ENCODE measurements around the gene LY6G5C. TPM values are rescaled to one million over a fixed set of nuclear protein-coding genes. Genes with fewer than 3 reads are reported as not detected.
A peak's percentile ranks its signal among the peaks of the same experiment; 100 is the strongest.

The LY6G5C gene
- total and polyA plus RNA-seq, 2 of the 13 experiments (the other 11 are each of a cell fraction or from before 2014, with no cell fraction given), result 0.33 to 0.55 TPM

- TF ChIP-seq ZNF616 (CRISPR knock-in tag; IDR thresholded peaks at IDR 0.05; ENCODE audit: low read depth) (peak; percentile 79; the same call in 1 of the 2 replicates), AHR (CRISPR knock-in tag; IDR thresholded peaks at IDR 0.05) (no peak), KAT7 (CRISPR knock-in tag; IDR thresholded peaks at IDR 0.05; ENCODE audit: borderline replicate concordance) (no peak), NFKBIZ (CRISPR knock-in tag; IDR thresholded peaks at IDR 0.05) (peak; percentile 55; the same call in 1 of the 2 replicates), ZNF788 (CRISPR knock-in tag; IDR thresholded peaks at IDR 0.05; ENCODE audit: borderline replicate concordance) (no peak; the same call in 1 of the 2 replicates), ZFP36L1 (CRISPR knock-in tag; IDR thresholded peaks at IDR 0.05) (no peak), TSC22D2 (CRISPR knock-in tag; IDR thresholded peaks at IDR 0.05; ENCODE audit: borderline replicate concordance) (no peak; the same call in 1 of the 2 replicates), ZNF572 (CRISPR knock-in tag; IDR thresholded peaks at IDR 0.05) (peak; percentile 93), ZNF792 (CRISPR knock-in tag; IDR thresholded peaks at IDR 0.05) (no peak), MZF1 (CRISPR knock-in tag; IDR thresholded peaks at IDR 0.05; ENCODE audit: borderline replicate concordance) (no peak), ZNF547 (CRISPR knock-in tag; IDR thresholded peaks at IDR 0.05) (no peak; the same call in 1 of the 2 replicates), ATF7-NPFF (CRISPR knock-in tag; IDR thresholded peaks at IDR 0.05; ENCODE audit: low read depth) (peak; percentile 88), ZNF329 (CRISPR knock-in tag; IDR thresholded peaks at IDR 0.05; ENCODE audit: low read depth) (no peak), NFYC (CRISPR knock-in tag; IDR thresholded peaks at IDR 0.05) (no peak; the same call in 1 of the 2 replicates), ZNF235 (CRISPR knock-in tag; IDR thresholded peaks at IDR 0.05; ENCODE audit: borderline replicate concordance) (no peak), HNF4A (CRISPR knock-in tag; IDR thresholded peaks at IDR 0.05) (0 out of 2 replicates have a peak, but pooled peaks have one; percentile 2), RFXAP (CRISPR knock-in tag; IDR thresholded peaks at IDR 0.05; ENCODE audit: borderline replicate concordance) (peak; percentile 16; the same call in 1 of the 2 replicates), DNMT1 (CRISPR knock-in tag; IDR thresholded peaks at IDR 0.05) (no peak; the same call in 1 of the 2 replicates), DNMT3B (CRISPR knock-in tag; conservative IDR thresholded peaks at IDR 0.05) (no peak), ZNF563 (CRISPR knock-in tag; IDR thresholded peaks at IDR 0.05) (peak; percentile 83)
- TF ChIP-seq, protein P1, sequence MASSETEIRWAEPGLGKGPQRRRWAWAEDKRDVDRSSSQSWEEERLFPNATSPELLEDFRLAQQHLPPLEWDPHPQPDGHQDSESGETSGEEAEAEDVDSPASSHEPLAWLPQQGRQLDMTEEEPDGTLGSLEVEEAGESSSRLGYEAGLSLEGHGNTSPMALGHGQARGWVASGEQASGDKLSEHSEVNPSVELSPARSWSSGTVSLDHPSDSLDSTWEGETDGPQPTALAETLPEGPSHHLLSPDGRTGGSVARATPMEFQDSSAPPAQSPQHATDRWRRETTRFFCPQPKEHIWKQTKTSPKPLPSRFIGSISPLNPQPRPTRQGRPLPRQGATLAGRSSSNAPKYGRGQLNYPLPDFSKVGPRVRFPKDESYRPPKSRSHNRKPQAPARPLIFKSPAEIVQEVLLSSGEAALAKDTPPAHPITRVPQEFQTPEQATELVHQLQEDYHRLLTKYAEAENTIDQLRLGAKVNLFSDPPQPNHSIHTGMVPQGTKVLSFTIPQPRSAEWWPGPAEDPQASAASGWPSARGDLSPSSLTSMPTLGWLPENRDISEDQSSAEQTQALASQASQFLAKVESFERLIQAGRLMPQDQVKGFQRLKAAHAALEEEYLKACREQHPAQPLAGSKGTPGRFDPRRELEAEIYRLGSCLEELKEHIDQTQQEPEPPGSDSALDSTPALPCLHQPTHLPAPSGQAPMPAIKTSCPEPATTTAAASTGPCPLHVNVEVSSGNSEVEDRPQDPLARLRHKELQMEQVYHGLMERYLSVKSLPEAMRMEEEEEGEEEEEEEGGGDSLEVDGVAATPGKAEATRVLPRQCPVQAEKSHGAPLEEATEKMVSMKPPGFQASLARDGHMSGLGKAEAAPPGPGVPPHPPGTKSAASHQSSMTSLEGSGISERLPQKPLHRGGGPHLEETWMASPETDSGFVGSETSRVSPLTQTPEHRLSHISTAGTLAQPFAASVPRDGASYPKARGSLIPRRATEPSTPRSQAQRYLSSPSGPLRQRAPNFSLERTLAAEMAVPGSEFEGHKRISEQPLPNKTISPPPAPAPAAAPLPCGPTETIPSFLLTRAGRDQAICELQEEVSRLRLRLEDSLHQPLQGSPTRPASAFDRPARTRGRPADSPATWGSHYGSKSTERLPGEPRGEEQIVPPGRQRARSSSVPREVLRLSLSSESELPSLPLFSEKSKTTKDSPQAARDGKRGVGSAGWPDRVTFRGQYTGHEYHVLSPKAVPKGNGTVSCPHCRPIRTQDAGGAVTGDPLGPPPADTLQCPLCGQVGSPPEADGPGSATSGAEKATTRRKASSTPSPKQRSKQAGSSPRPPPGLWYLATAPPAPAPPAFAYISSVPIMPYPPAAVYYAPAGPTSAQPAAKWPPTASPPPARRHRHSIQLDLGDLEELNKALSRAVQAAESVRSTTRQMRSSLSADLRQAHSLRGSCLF (CRISPR knock-in tag; IDR thresholded peaks at IDR 0.05; ENCODE audit: borderline replicate concordance), result no peak
- TF ChIP-seq, protein P2, sequence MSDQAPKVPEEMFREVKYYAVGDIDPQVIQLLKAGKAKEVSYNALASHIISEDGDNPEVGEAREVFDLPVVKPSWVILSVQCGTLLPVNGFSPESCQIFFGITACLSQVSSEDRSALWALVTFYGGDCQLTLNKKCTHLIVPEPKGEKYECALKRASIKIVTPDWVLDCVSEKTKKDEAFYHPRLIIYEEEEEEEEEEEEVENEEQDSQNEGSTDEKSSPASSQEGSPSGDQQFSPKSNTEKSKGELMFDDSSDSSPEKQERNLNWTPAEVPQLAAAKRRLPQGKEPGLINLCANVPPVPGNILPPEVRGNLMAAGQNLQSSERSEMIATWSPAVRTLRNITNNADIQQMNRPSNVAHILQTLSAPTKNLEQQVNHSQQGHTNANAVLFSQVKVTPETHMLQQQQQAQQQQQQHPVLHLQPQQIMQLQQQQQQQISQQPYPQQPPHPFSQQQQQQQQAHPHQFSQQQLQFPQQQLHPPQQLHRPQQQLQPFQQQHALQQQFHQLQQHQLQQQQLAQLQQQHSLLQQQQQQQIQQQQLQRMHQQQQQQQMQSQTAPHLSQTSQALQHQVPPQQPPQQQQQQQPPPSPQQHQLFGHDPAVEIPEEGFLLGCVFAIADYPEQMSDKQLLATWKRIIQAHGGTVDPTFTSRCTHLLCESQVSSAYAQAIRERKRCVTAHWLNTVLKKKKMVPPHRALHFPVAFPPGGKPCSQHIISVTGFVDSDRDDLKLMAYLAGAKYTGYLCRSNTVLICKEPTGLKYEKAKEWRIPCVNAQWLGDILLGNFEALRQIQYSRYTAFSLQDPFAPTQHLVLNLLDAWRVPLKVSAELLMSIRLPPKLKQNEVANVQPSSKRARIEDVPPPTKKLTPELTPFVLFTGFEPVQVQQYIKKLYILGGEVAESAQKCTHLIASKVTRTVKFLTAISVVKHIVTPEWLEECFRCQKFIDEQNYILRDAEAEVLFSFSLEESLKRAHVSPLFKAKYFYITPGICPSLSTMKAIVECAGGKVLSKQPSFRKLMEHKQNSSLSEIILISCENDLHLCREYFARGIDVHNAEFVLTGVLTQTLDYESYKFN (CRISPR knock-in tag; conservative IDR thresholded peaks at IDR 0.05), result peak; percentile 2; the same call in 1 of the 2 replicates
Observed at GRCh38 chr6:31729979-31730630, 49.2 kb upstream of the LY6G5C start (continued).
